ENCODE results near the gene FEZF1. TPM values are rescaled to one million over a fixed set of nuclear protein-coding genes. Genes with fewer than 3 reads are reported as not detected.

The FEZF1 gene
- not detected in 2 replicates for total RNA-seq

GRCh38 chr7:122304319-122304975, at the start of gene FEZF1:
Gene FEZF1, minus strand, starts transcription at chr7:122304750. Its CDS starts 313 bp downstream, at chr7:122304437.

Other genes starting within 250 kb of the FEZF1 start
- 23.9 and 33.2 TPM in 2 replicates for gene AASS, start 160.5 kb downstream of the FEZF1 start, total RNA-seq